Midbrain (tissue), 1 donor: Measurements from ENCODE around the gene NUAK1.

Source experiments
- DNase-seq: peaks from one replicate; lab custom pipeline; 2025; lab: John Stamatoyannopoulos, UW

NUAK1 gene

DNA sequence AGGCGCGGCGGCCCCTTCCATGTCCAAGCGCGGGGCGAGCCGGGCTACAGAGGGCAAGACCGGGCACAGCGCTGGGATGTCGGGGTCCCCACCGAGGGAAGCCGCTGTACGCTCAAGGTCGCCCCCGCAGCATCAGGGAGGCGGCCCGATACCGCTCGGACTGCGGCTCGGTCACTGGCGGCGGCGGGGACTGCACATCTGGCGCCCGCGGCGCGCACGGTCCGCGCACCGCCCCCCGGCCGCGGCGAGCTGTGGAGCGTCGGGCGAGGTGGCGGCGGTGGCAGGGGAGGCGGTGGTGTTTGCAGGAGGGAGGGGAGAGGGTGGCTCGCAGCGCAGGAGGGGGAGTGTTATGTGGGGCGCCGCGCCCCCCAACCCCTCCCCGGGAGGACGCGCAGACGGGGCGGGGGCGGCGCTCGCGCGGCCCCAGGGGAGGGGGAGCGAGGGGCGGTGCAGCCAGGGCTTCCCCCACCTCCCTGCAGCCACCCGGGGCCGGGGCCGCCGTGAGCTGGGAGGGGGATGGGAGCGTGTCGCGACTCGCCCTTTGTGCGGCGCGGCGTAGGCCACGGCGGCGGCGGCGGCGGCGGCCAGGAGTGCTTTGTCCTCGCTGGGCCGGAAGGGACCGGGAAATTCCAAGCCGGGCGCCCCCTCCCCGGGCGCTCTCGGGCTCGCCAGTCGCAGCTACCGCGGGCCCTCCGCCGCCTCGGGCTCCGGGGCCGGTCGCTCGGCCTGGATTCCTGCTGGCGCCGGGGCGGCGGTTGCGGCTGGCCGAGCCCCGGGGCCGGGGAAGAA lies at the start of gene NUAK1:
NUAK1 (minus strand) TSS at position 322 of the 789 bp plus-strand sequence; CDS start at position 21, 301 bp downstream.
- peak; percentile 81 for DNase-seq

DNA sequence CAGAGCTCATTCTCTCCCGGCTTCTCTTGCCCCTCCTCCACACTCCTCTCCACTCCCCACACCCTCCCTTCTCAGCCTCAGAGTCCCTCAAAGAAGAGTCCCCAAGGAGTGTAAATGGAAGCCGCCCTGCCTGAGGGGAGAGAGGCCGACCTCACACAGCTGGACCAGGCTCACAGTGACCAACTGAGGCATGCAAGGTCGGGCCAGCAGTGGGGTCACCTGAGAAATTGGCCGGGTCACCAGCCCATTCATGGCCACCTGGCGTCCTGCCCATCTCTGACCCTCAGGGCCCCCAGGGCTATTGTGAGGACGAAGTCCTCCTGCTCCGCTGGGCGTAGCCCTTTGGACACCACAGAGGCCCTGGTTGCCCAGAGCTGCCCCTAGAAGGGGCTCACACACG lies 49.5 kb upstream of the NUAK1 start:
- no peak for DNase-seq

DNA sequence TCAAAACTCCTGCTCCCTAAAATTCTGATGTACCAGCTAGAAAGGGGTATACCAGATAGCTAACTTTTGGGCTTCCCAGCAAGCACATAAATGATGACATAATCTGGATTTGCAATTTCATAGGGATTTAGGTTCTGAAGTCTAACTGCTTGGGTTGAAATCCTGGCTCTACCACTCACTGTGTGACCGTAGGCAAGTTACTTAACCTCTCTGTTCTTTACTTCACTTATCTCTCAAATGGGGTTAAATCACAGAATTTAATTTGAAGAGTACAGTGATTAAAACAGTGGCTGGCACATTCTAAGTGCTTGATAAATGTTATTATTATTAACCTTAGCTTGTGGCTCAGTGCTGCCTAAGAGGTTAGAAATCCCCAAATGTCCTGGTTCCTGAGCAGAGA lies 49.1 kb upstream of the NUAK1 start:
- no peak for DNase-seq

DNA sequence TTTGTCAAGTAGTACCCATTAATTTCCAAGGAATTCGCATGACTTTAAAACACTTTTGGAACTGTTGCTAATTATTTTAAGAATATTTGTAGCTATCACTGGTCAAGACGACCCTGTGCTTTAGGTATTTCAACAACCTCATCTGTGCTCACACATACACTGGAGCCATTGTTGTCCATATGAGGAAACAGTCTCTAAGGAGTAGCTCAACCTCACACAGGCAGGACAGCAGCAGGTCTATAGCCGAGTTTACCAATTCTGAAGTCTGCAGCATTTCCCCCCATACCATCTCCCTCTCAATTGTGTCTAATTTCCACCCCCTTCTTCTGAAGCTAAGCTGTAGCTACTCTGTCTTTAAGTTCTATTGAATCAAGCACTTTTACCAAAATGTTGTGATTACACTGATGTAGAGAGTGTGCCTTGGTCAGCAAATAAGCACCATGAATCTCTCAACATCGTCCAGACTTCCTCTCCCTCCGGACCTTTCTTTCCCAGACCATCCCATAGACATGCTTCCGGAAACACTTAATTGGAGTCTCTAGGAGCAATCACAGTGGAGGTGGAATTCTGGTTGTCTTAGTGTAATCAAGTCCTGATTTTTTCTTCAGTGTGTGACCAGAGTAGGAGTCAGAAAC lies 48.5 kb upstream of the NUAK1 start:
- DNase-seq, result no peak

DNA sequence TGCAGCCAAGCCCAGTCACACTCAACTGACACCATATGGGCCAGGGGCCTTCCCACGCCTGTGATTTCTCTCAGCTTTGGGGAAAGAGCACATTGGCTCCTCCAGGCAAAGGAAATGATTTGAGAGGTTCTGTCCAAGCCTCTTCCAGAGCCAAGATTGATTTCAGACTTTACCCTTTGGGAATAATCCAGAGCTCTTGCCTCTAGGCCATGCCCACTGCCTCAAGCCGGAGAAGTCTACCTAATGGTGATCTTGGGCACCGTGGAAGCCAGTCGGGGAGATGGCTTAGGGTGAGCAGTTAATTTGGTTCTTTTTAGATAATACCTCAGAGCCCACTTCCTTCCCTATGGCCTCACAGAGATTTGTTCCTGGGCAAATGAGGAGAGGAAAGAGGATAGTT lies 45.0 kb upstream of the NUAK1 start:
- DNase-seq, result no peak

DNA sequence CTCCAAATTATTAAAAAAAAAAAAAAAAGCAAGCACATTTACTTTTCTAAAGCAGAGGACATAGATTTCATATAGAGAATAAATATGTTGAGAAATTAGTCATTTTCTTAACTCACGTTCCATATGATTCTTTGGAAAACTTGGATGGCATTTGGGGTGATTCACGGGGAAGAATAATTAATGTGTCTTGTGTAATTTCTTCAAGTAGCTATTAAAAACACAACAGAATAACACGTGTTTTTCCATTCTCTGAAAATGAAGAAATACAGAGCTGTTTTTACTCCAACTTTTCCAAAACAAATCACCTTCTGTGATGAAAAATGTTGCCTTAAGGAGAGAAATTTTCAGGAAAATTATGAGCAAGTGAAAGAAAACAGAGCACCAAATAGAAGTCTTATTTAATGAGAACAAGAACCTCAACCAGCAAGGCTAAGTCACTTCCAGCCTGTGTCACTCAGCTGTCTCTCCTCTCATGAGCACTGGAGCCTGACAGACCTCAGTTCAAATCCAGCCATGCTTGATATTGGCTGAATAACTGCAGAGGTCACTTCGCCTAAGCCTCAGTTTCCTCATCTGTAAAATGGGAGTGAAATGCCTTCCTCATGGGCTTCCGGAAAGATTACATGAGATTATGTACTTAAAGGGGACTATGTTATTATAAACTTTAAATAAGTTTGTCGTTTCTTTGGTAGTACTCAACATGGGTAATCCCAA lies 42.8 kb upstream of the NUAK1 start:
- no peak for DNase-seq

DNA sequence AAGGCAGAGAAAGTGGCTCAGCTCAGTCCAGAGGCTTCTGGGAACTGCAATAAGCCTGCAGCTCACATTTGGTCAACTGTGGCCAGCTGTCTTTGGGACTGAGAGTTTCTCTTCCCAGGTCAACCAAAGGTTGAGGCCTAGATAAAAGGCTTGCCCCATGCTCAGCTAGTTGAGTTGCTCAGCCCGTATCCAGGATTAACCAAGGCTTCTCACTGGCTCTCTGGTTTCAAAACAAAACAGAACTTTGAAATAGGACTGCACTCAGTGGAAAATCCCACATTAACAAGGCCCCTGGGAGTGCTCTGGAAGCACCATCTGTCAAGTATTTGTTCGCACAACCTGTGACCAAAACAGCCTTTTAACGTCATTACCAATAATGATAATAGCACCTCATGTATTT lies 40.3 kb upstream of the NUAK1 start:
- no peak for DNase-seq

DNA sequence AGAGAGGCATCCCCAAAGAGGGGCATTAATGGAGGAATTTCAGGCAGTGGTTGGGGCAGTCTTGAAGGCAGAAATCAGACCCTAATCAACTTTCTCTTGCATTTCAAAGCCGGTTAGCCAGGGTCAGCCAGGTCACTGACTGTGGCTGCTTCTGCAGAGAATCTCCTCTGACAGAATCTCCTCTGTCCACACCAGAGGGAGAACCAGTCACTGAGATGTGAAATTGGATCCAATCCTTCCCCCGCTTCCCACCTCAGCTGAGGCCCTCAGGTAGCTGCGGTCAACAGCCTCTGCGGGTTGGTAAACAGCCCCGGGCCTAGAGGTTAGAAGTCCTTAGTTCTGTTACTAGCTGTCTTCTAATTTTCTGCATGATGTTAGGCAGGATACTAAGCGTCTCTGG lies 39.8 kb upstream of the NUAK1 start:
- DNase-seq, result no peak

DNA sequence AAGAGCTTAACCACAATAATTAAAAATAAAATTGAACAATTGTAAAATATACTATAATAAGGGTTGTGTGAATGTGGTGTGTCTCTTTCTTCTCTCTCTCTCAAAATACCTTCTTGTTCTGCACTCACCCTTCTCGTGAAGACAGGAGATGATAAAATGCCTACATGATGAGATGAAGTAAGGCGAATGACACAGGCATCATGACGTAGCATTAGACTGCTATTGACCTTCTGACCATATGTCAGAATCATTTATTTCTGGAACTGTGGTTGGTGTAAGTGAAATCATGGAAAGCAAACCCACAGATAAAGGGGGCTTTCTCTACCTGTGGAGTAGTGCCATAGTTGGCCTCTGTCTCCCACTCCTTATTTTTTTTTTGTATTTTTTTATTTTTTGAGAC lies 37.8 kb upstream of the NUAK1 start:
- DNase-seq, result no peak

DNA sequence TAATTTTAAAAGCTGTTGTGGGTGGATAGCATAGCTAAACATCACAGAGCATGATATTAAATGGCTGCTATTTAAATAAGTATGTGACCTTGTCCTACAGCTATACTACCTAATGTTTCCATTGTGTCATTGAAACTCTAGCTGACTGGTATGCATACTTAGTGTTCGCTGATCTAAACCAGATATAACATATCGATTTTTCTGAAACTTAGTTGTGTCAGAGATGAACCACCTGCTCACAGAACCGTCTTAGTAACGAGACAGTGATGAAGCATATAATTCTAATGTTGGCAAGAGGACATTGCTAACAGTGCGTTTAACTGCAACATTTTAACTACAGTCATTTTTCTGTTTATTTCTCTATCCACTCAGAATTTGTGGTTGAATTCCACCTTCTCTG lies 36.1 kb upstream of the NUAK1 start:
- no peak for DNase-seq

DNA sequence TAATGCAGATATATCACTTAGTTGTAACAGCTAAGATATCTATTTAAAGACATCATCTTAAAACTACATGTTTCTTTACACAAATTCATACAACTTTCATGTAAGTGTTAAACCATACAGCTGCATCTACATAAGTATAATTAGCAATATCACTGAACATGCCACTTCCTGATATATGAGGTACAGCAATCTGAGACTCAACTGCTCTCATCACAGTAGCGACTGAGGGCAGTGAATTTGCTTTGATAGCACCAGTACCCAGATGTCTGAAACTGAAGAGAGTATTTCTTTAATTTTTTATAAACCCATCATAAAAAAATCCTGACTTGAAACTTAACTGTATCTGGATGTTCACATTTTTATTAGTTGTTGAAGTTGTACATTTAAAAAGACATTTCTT lies 34.7 kb upstream of the NUAK1 start:
- no peak for DNase-seq

DNA sequence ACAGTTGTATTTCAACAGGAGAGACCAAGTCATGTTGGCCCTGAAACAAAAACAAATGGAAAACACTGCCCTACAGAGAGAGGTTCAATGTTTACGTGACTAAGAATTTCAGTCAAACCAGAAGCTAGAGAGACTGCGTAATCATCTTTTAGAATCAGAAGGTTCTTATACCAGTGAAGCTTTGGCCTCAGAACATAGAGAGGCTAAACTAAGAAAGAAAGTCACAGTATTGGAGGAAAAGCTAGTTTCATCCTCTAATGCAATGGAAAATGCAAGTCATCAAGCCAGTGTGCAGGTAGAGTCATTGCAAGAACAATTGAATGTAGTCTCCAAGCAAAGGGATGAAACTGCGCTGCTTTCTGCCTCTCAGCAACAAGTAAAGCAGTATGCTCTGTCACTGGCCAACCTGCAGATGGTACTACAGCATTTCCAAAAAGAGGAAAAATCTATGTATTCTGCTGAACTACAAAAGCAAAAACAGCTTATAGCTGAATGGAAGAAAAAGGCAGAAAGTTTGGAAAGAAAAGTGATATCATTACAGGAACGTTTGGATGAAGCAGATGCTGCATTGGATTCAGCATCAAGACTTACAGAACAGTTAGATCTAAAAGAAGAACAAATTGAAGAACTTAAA lies 32.5 kb upstream of the NUAK1 start:
- no peak for DNase-seq

DNA sequence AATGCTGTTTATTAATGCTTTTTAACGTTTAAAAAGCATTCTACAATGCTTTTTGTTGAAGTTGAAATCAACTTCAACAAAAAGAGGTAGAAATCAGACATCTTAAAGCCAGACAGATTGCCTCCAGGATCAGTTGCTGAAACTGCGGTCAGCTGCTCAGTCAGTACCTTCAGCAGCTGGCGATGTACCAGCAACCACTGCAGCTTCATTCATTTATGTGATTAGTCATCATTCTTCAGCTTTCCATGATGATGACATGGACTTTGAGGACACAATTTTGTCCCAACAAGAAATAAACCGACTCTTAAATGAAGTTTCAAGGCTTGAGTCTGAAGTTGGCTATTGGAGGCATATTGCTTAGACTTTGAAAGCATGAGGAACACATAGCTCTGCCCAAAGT lies 31.5 kb upstream of the NUAK1 start:
- no peak for DNase-seq

DNA sequence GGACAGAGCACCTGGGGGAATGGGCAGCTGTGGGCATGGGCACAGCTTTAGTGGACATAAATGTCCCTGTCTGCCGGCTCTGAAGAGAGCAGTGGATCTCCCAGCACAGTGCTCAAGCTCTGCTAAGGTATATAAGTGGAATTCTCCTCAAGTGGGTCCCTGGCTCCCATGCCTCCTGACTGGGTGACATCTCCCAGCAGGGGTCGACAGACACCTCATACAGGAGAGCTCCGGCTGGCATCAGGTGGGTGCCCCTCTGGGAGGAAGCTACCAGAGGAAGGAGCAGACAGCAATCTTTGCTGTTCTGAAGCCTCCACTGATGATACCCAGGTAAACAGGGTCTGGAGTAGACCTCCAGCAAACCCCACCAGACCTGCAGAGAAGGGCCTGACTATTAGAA lies 25.0 kb upstream of the NUAK1 start:
- no peak for DNase-seq

DNA sequence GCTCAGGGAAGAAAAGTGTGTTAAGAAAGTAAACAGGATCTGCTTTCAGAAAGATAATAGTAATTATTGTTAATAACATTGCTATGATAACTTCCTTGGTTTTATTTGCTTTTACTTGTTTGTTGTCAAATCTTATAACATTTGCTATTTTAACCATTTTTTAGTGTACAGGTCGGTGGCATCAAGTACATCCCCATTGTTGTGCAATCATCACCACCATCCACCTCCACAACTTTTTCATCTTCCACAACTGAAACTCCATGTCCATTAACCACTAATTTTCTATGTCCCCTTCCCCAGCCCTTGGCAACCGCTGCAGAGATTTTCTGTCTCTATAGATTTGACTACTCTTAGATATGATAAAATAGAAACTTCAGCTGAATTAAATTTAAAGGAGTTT lies 22.7 kb upstream of the NUAK1 start:
- DNase-seq, result no peak

DNA sequence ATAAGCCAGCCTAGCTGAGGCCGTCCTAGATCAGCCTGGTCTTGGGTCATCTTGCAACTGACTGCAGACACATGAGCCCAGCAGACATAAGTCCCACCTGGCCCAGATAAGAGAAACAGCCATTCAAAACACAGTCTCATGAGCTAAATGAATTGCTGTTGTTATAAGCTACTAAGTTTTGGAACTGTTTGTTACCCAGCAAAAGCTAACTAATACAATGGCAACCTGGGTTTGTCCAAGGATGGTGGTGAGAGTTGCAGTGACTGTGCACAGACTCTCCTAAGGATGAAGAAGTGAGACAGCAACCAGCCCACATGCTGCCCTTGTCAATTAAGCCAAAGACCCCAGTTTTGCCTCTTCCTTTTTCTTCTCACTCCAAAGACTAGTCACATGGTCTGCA lies 22.2 kb upstream of the NUAK1 start:
- DNase-seq, result no peak

DNA sequence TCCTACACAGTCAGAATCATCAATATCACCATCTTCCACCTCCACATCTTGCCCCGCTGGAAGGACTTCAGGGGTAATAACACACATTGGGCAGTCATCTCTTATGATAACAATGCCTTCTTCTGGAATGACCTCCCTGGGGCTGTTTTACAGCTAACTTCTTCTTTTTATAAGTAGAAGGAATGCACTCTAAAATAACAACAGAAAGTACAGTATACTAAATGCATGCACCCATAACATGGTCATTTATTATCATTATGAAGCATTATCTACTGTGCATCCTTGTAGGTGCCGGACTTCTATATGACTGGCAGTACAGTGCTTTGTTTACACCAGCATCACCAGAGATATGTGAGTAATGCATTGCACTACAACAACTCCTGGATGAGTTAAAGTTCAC lies 19.0 kb upstream of the NUAK1 start:
- no peak for DNase-seq

DNA sequence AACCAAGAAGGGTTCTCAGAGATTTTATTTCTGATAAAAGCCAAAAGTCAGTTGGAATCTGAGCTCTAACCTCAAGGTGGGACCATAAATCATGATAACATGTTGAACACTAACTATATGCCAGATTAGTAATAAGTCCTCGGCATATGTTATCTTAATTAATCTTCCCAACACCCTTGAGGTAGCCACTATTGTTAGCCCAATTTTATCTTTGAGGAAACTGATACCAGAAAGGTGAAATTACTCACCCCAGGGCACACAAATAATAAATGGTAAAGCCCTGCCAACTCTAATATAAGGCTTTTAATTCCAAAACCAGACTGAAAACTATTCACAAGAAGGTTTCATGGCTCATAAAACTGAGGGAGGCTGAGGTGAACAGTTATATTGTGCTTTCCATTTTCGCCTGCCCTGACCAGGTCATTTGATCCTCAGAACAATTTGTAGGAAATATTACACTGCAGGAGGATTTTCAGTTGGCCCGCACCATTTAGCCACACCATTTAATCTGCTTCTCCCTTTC lies 16.1 kb upstream of the NUAK1 start:
- no peak for DNase-seq

DNA sequence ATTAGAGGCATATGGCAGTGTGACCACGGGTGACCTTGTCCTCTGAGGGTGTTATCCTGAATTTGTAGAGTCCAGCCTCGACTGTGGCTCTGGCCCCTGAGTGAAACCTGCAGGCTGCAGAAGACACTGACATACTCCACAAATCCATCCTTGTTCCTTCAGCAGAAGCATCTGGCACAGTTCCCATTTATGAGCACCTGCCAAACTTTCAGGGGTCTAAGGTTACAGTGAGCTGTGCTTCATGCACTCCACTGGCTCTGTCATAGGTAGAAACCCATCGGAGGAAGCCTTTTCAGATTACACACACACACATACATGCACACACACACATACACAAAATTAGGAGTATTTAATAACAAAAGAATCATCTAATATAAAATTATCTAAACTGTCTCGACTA lies 13.6 kb upstream of the NUAK1 start:
- no peak for DNase-seq

DNA sequence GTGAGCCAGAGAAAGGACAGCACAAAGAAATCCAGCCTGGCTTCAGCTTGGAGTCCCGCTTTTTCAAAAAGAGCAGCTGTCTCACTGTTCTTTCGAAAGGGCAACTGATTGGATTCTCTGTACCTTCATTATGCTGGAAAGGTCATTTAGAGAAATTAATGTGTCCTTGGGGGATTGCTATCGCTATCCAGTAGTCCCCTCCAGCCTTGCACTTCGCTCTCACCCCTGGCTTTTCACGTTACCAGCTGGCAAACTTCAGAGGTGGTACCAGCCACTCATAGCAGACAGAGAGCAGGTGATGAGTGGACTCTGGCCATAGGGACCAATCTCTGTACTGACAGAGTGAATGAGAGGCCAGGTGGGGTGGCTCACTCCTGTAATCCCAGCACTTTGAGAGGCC lies 11.8 kb upstream of the NUAK1 start:
- DNase-seq, result no peak

DNA sequence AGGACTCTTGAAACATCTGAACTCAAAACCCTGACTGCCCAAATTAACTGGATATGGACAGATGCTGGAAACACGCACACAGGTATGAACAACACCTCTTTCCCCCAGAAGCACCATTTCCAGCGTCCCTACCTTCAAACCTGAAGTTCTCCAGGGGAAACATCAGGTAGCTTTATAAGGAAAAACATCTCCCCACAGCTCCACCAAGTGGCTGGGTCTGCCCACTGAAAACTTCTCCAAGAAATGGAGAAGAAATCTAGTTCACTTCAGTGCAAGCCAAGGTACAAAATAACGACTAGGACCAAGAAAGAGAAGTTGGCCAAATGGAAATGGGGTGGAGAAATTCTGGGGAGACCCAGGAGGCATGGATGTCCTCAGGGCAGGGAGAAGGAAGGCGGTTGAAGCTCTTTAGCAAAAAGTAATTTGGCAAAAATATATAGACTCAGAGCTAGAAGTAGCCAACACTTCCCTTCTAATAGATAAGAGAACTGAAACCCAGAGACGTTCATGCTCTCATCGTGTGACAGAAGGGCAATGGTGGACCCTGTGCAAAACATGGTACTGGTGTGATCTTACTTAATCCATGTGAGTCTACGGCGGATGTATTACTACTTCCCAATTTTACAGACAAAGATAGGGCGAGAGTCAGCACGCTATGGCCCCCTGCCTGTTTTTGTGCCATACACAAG lies 10.5 kb upstream of the NUAK1 start:
- DNase-seq, result peak; percentile 32

DNA sequence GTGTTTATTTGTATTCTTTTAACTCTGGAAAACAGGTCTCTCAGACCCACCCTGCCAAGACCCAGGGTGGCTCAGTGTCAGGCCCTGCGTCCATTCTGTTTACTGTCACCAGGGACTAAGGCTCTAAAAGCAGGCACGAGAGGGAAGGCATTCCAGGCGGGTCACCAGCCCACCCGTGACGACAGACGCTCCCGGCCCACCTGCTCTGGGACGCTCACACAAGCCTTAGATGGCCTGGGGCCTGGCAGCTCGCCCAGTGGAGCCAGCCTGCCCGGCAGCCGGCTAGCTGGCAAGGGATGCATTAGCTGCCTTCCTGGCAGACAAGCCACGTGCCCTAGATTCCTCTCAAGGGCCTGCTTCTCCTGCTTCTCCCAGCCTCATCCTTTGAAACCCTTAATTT lies 9.2 kb upstream of the NUAK1 start:
- peak; percentile 79 for DNase-seq
